ENCODE results near the gene CAPN9.
"Not testable (repeated sequence)": the region's sequence is repeated elsewhere in the genome, so short reads cannot be mapped to it uniquely, and the experiment has no call there.

CAPN9 gene

DNA sequence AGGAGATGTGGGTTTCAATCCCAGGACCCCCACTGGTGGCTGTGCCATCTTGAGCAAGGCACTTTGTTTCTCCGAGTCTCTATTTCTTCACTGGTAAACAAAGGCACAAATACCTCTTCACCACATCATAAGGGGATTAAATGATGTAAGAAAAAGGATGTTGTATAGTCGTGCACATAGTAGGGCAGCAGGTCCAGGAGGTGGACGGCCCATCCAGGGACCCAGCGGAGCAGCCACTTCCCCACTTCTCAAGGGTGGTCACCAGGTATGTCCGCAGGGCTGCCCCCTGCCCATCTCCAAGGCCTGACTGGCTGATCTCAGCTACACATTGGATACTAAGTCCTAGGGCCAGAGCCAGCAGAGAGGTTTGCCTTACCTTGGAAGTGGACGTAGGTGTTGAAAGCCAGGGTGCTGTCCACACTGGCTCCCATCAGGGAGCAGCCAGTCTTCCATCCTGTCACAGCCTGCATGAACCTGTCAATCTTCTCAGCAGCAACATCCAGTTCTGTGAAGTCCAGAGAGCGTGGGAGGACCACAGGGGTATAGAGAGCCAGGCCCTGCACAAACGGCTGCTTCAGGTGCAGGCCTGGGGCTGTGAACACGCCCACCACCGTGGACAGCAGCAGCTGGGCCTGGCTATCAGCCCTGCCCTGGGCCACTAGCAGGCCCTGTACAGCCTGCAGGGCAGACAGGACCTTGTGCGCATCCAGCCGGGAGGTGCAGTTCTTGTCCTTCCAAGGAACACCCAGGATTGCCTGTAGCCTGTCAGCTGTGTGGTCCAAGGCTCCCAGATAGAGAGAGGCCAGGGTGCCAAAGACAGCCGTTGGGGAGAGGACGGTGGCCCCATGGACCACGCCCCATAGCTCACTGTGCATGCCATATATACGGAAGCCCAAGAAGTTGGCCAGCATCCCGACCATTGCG is 37.3 kb upstream of the CAPN9 start:
- DNase-seq (ENCODE audit: low read depth in 3 of 3): no peak

- DNase-seq (ENCODE audit: low read depth in 3 of 3): no peak
These were observed 36.7 kb upstream of the CAPN9 start for GRCh38 chr1:230710543-230710904.

DNA sequence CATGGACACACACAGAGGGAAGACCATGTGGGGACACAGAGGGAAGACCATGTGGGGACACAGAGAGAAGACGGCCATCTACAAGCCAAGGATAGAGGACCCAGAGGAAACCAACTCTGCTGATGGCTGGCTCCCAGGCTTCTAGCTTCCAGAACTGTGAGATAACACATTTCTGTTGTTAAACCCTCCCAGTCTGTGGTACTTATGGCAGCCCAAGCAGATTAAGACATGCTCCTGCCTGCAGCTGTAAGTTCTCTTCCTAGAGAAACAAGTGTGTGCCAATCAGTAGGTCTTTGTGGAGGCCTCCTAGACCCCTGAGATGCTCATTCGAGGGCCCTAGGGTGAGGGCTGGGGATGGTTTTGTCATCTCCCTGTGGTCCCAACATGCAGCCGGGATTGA is 35.9 kb upstream of the CAPN9 start:
- no peak for DNase-seq (ENCODE audit: low read depth in 3 of 3)

- DNase-seq (ENCODE audit: low read depth in 3 of 3): no peak
These were observed 34.7 kb upstream of the CAPN9 start for GRCh38 chr1:230712470-230712942.

GRCh38 chr1:230713138-230713537 is 34.0 kb upstream of the CAPN9 start:
- no peak for DNase-seq (ENCODE audit: low read depth in 3 of 3)

- DNase-seq (ENCODE audit: low read depth in 3 of 3): no peak
These were observed 33.7 kb upstream of the CAPN9 start for GRCh38 chr1:230713547-230713914.

- DNase-seq (ENCODE audit: low read depth in 3 of 3): no peak
These were observed 33.0 kb upstream of the CAPN9 start, which contains the start of gene AGT for GRCh38 chr1:230713915-230714764. AGT (minus strand) TSS chr1:230714122; CDS start chr1:230710823, 3,299 bp downstream.

DNA sequence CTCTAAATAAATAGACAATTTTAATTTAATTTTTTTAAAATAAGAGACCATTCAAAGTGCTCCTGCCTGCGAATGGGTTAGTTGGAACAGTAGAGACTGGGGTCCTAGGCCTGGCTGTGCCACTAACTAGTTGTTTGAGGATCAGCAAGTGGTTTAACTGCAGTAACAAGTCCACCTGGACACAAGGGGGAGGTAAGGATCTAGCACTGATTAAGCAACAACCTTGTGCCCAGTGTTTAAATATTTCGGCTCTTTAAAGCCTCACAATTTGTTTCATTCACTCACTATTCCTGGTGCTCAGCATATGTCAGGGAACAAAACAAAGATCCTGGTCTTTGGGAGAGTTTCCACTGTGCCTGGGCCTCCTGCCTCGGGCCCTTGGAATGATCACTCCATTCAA is 31.7 kb upstream of the CAPN9 start:
- DNase-seq (ENCODE audit: low read depth in 3 of 3): no peak

- not testable (repeated sequence) for DNase-seq (ENCODE audit: low read depth in 3 of 3)
These were observed 30.7 kb upstream of the CAPN9 start for GRCh38 chr1:230716453-230716852.

- no peak for DNase-seq (ENCODE audit: low read depth in 3 of 3)
These were observed 29.9 kb upstream of the CAPN9 start for GRCh38 chr1:230717251-230717650.

GRCh38 chr1:230721849-230722522 is 25.2 kb upstream of the CAPN9 start:
- DNase-seq (ENCODE audit: low read depth in 3 of 3): not testable (repeated sequence)

DNA sequence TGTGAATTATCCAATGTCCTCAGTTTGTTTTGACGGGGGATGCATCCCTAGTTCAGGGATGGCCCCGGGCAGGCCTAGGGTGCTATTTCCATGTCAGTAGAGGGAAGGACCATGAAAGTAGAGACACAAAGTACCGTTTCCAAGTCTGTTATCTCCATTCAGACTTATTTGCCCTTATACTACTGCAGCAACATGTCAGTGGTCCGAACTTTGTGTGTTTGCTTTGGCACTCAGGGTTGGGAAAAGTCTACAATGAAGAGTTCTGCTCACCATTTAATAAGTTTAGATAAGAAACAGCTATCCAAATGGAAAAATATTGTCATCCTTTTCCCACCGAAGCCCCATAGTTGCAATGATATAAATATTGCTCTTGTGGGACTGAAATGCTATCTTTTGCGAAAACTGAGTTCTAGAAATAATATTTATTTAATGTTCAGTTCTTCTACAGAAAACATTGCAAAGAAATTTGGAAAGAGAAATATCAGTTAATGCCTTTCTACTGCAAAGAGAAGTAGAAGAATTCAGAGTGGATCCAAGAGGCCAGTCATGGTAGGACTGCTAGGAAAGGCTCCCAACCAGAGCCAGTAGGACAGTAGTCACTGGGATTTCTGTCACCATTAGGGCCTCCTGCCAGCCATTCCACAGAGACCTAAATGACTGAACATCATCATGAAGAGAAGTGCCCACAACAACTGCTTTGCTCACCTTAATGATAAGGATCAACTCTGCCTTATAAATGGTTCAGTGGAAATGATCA is 21.8 kb upstream of the CAPN9 start:
- DNase-seq (ENCODE audit: low read depth in 3 of 3): no peak

- no peak for DNase-seq (ENCODE audit: low read depth in 3 of 3)
These were observed 18.3 kb upstream of the CAPN9 start for GRCh38 chr1:230728710-230729392.

DNA sequence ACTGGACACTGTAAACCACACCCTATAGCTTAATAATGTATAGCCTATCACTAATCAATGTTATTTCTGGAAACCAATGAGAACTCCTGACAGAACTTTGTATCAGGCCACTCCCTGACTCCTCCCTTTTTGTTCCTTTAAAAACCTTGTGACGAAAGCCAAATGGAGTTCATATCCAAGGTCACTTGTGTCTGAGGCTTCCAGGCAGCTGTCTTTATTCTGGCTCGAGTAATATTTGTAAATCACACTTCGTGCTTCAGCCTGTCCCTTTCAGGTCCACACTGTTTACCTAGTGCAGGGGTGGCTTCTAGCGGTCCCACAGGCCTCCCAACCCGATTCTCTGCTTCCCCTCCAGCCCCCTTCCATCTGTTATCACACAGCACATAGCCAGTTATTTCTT is 16.2 kb upstream of the CAPN9 start:
- no peak for DNase-seq (ENCODE audit: low read depth in 3 of 3)

- DNase-seq (ENCODE audit: low read depth in 3 of 3): no peak
These were observed 11.7 kb upstream of the CAPN9 start for GRCh38 chr1:230735447-230735846.

DNA sequence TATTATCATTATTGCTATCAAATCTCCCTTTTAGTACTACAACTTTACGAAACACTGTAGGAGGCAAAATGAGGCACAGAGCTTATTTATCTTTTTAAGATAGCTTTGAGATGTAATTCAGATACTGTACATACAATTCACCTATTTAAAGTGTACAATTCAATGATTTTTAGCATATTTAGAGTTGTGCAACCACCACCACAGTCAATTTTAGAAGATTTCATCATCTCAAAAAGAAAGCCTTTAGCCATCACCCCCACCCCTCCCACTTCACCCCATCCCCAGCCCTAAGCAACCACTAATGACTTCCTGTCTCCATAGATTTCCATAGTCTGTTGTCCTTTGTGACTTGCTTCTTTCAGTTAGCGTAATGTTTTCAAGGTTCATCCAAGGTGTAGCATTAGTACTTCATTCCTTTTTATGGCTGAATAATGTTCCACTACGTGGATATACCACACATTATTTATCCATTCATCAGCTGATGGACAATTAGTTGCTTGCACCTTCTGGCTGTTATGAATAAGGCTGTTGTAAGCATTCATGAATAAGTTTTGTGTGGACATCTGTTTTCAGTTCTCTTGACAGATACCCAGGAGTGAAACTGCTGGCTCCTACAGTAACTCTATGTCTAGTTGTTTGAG is 9.4 kb upstream of the CAPN9 start:
- no peak for DNase-seq (ENCODE audit: low read depth in 3 of 3)

DNA sequence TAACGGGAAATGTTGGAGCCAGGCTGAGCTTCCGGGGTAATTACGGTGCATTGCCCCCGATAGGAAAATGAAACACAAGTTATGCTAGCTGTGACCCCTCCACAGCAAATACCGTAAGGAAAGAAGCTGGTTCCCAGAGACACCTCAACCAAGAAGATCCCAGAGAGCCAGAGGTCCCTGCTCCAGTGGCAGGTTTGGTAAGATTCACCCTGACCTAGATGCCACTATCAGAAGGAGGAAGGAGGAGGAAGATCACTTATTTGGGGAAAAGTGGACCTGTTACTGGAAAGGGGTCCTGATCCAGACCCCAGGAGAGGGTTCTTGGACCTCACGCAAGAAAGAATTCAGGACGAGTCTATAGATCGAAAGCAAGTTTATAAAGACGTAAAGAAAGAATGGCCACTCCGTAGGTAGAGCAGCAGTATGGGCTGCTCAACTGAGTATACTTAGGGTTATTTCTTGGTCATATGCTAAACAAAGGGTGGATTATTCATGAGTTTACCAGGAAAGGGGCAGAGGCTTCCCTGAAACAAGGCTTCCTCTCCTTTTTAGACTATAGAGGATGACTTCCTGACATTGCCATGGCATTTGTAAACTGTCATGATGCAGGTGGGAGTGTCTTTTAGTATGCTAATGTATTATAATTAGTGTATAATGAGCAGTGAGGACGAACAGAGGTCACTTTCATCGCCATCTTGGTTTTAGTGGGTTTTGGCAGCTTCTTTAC is 7.5 kb upstream of the CAPN9 start:
- no peak for DNase-seq (ENCODE audit: low read depth in 3 of 3)

- DNase-seq (ENCODE audit: low read depth in 3 of 3): no peak
These were observed 3.3 kb upstream of the CAPN9 start for GRCh38 chr1:230743899-230744298.

GRCh38 chr1:230744382-230744781 is 2.8 kb upstream of the CAPN9 start:
- DNase-seq (ENCODE audit: low read depth in 3 of 3): no peak

DNA sequence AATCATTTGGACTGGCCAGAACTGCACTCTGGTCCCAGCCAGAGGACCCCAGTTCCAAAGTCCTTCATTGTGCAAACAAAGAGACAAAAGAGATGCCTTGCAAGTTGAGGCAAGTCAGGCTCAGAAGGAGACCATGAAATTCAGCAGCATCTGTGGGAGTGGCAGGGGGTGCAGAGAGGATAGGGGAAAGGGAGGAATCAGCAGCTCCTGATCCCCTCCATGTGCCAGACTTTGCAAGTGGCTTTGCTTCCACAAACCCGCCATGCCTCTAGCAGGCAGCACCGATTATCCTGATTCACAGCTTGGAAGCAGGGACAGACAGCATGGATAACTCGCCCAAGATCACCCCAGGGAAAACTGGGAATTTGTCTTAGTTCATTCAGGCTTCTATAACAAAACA is 2.1 kb upstream of the CAPN9 start:
- no peak for DNase-seq (ENCODE audit: low read depth in 3 of 3)
